OCI-M2 (cell line): Measurements from ENCODE around the gene PPP1R14D.
"Not testable (repeated sequence)": the region's sequence is repeated elsewhere in the genome, so short reads cannot be mapped to it uniquely, and the experiment has no call there.

Source experiments
- DNase-seq: peaks from one replicate; lab custom pipeline; 2025; ENCODE audit not compliant: unreplicated experiment; lab: John Stamatoyannopoulos, UW

PPP1R14D gene

GRCh38 chr15:40828447-40829036, at the start of gene PPP1R14D:
PPP1R14D (minus strand) TSS chr15:40828708; CDS start chr15:40828641, 67 bp downstream.
- DNase-seq, result no peak

GRCh38 chr15:40877694-40878093, 49.2 kb upstream of the PPP1R14D start:
- DNase-seq, result no peak

GRCh38 chr15:40875991-40876730, 47.7 kb upstream of the PPP1R14D start:
- DNase-seq, result no peak

GRCh38 chr15:40873694-40874561, 45.4 kb upstream of the PPP1R14D start, which contains the start of gene RHOV:
RHOV (minus strand) TSS chr15:40874234; CDS start chr15:40874139, 95 bp downstream.
- DNase-seq, result peak; percentile 13

GRCh38 chr15:40872791-40873693, 44.5 kb upstream of the PPP1R14D start:
- no peak for DNase-seq

- no peak for DNase-seq
Measured at GRCh38 chr15:40871749-40872617, 43.5 kb upstream of the PPP1R14D start.

GRCh38 chr15:40870716-40871115, 42.2 kb upstream of the PPP1R14D start:
- DNase-seq, result no peak

GRCh38 chr15:40869686-40870085, 41.2 kb upstream of the PPP1R14D start:
- no peak for DNase-seq

- no peak for DNase-seq
Measured at GRCh38 chr15:40867199-40867598, 38.7 kb upstream of the PPP1R14D start.

- no peak for DNase-seq
Measured at GRCh38 chr15:40863660-40864270, 35.3 kb upstream of the PPP1R14D start.

- DNase-seq, result not testable (repeated sequence)
Measured at GRCh38 chr15:40861147-40861546, 32.6 kb upstream of the PPP1R14D start.

- DNase-seq, result no peak
Measured at GRCh38 chr15:40859206-40859851, 30.8 kb upstream of the PPP1R14D start.

GRCh38 chr15:40858706-40859105, 30.2 kb upstream of the PPP1R14D start:
- DNase-seq, result no peak

GRCh38 chr15:40857601-40858341, 29.3 kb upstream of the PPP1R14D start:
- peak; percentile 35 for DNase-seq

- no peak for DNase-seq
Measured at GRCh38 chr15:40856746-40857145, 28.2 kb upstream of the PPP1R14D start.

GRCh38 chr15:40855706-40856234, 27.3 kb upstream of the PPP1R14D start:
- DNase-seq, result no peak

- no peak for DNase-seq
Measured at GRCh38 chr15:40854161-40854560, 25.7 kb upstream of the PPP1R14D start.
